Right lobe of liver (tissue), 6 donors: ENCODE measurements around the gene CAPN5. TPM values are rescaled to one million over a fixed set of nuclear protein-coding genes. Genes with fewer than 3 reads are reported as not detected.

Source experiments
- ATAC-seq, 4 donors: fragments of 200-7000 bp; cut with Tn5 transposase; one replicate each; pipeline ENCODE4 v1.9.1; 2020; ENCODE audit warnings: mild to moderate bottlenecking in 4 of 4, moderate library complexity in 4 of 4
- DNase-seq, 3 donors: peaks; one replicate each; pipeline ENCODE4 v3.0.0-alpha.2; 2020
- H3K27ac ChIP-seq, 3 donors: fragments of 200-600 bp; one replicate each; pipeline ENCODE4 v1.8.0; 2022
- H3K27me3 ChIP-seq, 2 donors: fragments of 200-600 bp; one replicate each; pipeline ENCODE4 v1.8.0; 2022
- H3K36me3 ChIP-seq, 4 donors: fragments of 200-600 bp; sonication (generic) in 1 of 4; one replicate each; pipeline versions ENCODE4 v1.5.1 to v1.8.0; 2017 to 2022; ENCODE audit warnings: control low read depth in 1 of 4
- H3K4me1 ChIP-seq, 4 donors: fragments of 200-600 bp; sonication (generic) in 1 of 4; one replicate each; pipeline versions ENCODE4 v1.5.1 to v1.8.0; 2017 to 2022; ENCODE audit warnings: control low read depth in 1 of 4
- H3K4me3 ChIP-seq, 3 donors: fragments of 200-600 bp; one replicate each; pipeline ENCODE4 v1.8.0; 2022
- H3K9me3 ChIP-seq, 4 donors: fragments of 200-600 bp; sonication (generic) in 1 of 4; one replicate each; pipeline versions ENCODE4 v1.5.1 to v1.8.0; 2017 to 2022; ENCODE audit warnings: control low read depth in 1 of 4
- CTCF ChIP-seq, 4 donors: fragments of 200-600 bp in 3 of 4; fragments of 450-650 bp in 1 of 4; IDR thresholded peaks; one replicate each; pipeline versions ENCODE4 v1.5.1 to v1.8.0; 2016 to 2022; ENCODE audit warnings: antibody characterized with exemption in 4 of 4, mild to moderate bottlenecking in 2 of 4
- POLR2A ChIP-seq: fragments of 450-650 bp; IDR thresholded peaks from one replicate; pipeline ENCODE4 v1.6.1; 2017; ENCODE audit warnings: antibody characterized with exemption, mild to moderate bottlenecking
- WGBS: methylation state at CpG from one replicate; pipeline ENCODE4 v1.1.6; 2018; ENCODE audit warnings: low coverage, low lambda C conversion rate; ENCODE audit not compliant: insufficient coverage; ENCODE audit errors: missing lambda C conversion rate; 5-methylcytosine and 5-hydroxymethylcytosine counted together
- intact Hi-C, 2 donors: fragments of 100-400 bp; cut with DNase I; formaldehyde crosslinking; loops; one replicate each; pipeline versions ENCODE4 v1.11.2 to v1.14.1; 2022
- total RNA-seq, 6 experiments: library from RNA; depleted of rRNA in 2 of 6; stranded (reverse); fragments of >200 nt in 2 of 6; fragmentation: NEBNext Ultra II Directional in 3 of 6; extraction: Animal tissue kit (Norgen Biotek cat#: 25700) in 3 of 6; gene quantifications; one replicate each; pipeline versions ENCODE4 v1.1.0 to v1.2.4, GENCODE V29; 2016 to 2023
- donor health status: DM: no; HTN: yes; CAD: no.
- donor health status: DM: no; HTN: no; CAD: no.
- donor health status: DM: no; HTN: no; CAD: no.
- donor health status: DM: no; HTN: yes; CAD: no.
- donor health status: DM: no; HTN: yes; CAD: no.

CAPN5 gene
- total RNA-seq, 6 experiments from 2014 or later = 23.1 to 66.7 (median 43.3) TPM

- Histone ChIP-seq H3K27me3 (no peaks in the 10 kb centered on the region), H3K4me1 (no peaks in the 10 kb centered on the region), H3K27ac (no peak overlapping the region), H3K9me3 (no peaks in the 10 kb centered on the region), H3K4me3 (no peak overlapping the region), H3K36me3 (no peaks in the 10 kb centered on the region)
- intact Hi-C loops = no loop called here
- DNase-seq (no peak), ATAC-seq (no peak)
- no peak for TF ChIP-seq POLR2A
- TF ChIP-seq CTCF (IDR thresholded peaks at IDR 0.05) = no peak
- 91% methylated on average over 3 of the region's 3 CpGs for WGBS
Observed at GRCh38 chr11:77026221-77026620, 40.5 kb upstream of the CAPN5 start.

DNA sequence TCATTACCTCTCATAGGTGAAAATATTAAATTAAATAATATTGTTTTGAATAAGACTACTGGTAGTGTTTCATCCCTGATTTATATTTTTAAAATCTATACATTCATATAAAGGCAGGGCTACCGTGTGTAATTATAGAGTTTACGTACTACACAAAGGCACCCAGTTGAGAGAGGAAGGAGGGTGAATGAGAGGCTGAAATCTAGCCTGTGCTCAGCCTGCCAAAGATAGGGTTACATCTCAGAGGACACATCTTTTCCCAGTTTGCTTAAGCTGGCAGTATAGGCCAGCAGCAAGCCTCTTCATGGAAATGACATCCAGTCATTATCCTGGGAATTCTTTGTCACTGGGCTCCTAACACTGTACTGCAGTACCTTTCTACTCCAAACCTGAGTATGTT lies 40.0 kb upstream of the CAPN5 start:
- Histone ChIP-seq H3K27ac (no peak overlapping the region), H3K4me3 (no peak overlapping the region), H3K9me3 (no peaks in the 10 kb centered on the region), H3K4me1 (no peaks in the 10 kb centered on the region), H3K36me3 (no peaks in the 10 kb centered on the region), H3K27me3 (no peaks in the 10 kb centered on the region)
- ATAC-seq = no peak
- 94% methylated on average over 2 of the region's 2 CpGs for WGBS
- no peak for DNase-seq
- intact Hi-C loops = no loop called here
- TF ChIP-seq CTCF (IDR thresholded peaks at IDR 0.05) (no peak), POLR2A (no peak)

DNA sequence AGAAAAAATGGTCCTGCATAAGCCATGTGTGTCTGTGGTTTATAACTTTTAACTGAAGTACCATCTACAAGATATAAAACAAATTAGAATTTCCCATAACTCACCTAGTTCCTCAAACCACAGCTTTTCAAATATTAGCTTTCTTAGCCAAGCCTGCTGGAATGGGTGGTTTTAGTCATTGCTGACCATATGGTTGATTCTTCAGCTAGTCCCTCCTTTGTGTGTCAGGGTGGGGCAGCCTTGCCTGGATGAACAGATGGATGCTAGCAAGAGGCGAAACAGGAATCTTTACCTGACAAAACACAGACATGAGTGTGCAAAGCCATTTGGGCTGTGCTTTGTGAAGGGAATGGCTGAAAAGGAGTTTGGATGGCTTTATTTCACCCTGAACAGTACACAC lies 39.5 kb upstream of the CAPN5 start:
- Histone ChIP-seq H3K27me3 (no peaks in the 10 kb centered on the region), H3K9me3 (no peaks in the 10 kb centered on the region), H3K4me1 (no peaks in the 10 kb centered on the region), H3K4me3 (no peak overlapping the region), H3K36me3 (no peaks in the 10 kb centered on the region), H3K27ac (no peak overlapping the region)
- no peak for DNase-seq
- TF ChIP-seq POLR2A = no peak
- no peak for TF ChIP-seq CTCF (IDR thresholded peaks at IDR 0.05)
- ATAC-seq = no peak
- WGBS = 100% methylated on average over 1 of the region's 1 CpG
- intact Hi-C loops = no loop called here

DNA sequence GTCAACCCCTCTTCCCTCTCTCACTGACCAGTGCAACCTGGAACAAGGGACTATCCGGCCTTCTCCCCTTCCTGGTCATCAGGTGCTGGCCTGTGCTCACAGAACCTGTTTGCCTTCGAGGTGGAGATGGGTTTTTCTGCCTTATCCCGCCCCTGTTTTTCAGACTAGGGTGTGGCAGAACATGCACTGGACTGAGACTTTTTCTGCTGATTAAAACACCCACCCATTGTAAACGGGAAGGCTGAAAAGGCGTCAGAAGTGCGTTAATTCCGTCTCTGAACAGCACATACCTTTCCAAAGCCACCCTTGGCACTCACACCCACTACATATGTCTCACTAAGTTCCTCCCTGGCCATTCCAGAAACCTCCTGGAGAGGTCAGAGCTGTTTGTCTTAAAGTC lies 36.9 kb upstream of the CAPN5 start:
- no peak overlapping the region for H3K27ac ChIP-seq
- no peak for ATAC-seq
- WGBS = 52% methylated on average over 5 of the region's 7 CpGs

More for the DNA sequence above, 36.9 kb upstream of the CAPN5 start:
- Histone ChIP-seq H3K4me1 (no peaks in the 10 kb centered on the region), H3K9me3 (no peaks in the 10 kb centered on the region), H3K36me3 (no peaks in the 10 kb centered on the region), H3K27me3 (no peaks in the 10 kb centered on the region), H3K4me3 (no peak overlapping the region)
- intact Hi-C loops = loop anchor here (10.0 kb wide), 2 partner anchors 225 to 295 kb away; no protein-coding TSS in a partner anchor
- no peak for DNase-seq
- no peak for TF ChIP-seq CTCF (IDR thresholded peaks at IDR 0.05)
- TF ChIP-seq POLR2A = no peak
